ENCODE measurements around the gene XRCC2. TPM values are rescaled to one million over a fixed set of nuclear protein-coding genes. Genes with fewer than 3 reads are reported as not detected.
"Not testable (repeated sequence)": the region's sequence is repeated elsewhere in the genome, so short reads cannot be mapped to it uniquely, and the experiment has no call there.

The XRCC2 gene
- total RNA-seq, 1 experiment from 2014 or later, result 5.2 TPM

DNA sequence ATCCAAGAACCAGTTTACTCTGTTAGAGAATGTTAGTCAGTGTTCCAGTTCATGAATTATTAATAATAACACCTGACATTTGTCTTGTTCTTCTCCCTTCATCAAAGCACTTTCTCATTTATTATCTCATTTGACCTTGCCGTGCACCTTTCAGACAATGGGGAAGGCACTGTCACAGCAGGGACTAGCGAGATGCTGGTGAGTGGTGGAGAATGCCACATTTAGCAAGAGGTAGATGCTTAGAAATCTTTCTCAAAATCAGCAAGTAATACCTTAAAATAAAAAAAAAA lies 34.2 kb upstream of the XRCC2 start:
- Mint-ChIP-seq H3K4me1 (ENCODE audit: insufficient read depth, unreplicated experiment) (no peaks in the 10 kb centered on the region), H3K27ac (ENCODE audit: low read depth, unreplicated experiment) (no peak overlapping the region), H3K9me3 (ENCODE audit: unreplicated experiment) (no peaks in the 10 kb centered on the region), H3K4me3 (ENCODE audit: unreplicated experiment) (no peak overlapping the region), H3K27me3 (ENCODE audit: insufficient read depth, unreplicated experiment) (no peaks in the 10 kb centered on the region), H3K36me3 (ENCODE audit: insufficient read depth, unreplicated experiment) (no peaks in the 10 kb centered on the region)
- ChIA-PET CTCF (interaction anchor here (0.7 kb wide), 2 partner anchors 50 to 373 kb away, joined by 3 to 4 read pairs; no protein-coding TSS in a partner anchor), POLR2A (interaction anchor here (0.9 kb wide), 1 partner anchor 35 kb away, joined by 4 read pairs; no protein-coding TSS in a partner anchor)
- BruUV-seq (replicated peaks), result no TSS peak
- TF ChIP-seq, protein P1, sequence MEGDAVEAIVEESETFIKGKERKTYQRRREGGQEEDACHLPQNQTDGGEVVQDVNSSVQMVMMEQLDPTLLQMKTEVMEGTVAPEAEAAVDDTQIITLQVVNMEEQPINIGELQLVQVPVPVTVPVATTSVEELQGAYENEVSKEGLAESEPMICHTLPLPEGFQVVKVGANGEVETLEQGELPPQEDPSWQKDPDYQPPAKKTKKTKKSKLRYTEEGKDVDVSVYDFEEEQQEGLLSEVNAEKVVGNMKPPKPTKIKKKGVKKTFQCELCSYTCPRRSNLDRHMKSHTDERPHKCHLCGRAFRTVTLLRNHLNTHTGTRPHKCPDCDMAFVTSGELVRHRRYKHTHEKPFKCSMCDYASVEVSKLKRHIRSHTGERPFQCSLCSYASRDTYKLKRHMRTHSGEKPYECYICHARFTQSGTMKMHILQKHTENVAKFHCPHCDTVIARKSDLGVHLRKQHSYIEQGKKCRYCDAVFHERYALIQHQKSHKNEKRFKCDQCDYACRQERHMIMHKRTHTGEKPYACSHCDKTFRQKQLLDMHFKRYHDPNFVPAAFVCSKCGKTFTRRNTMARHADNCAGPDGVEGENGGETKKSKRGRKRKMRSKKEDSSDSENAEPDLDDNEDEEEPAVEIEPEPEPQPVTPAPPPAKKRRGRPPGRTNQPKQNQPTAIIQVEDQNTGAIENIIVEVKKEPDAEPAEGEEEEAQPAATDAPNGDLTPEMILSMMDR (IDR thresholded peaks at IDR 0.05; ENCODE audit: unreplicated experiment), result no peak
- intact Hi-C loops (cut with micrococcal nuclease), result no loop called here
- no peak for DNase-seq (ENCODE audit: unreplicated experiment)

DNA sequence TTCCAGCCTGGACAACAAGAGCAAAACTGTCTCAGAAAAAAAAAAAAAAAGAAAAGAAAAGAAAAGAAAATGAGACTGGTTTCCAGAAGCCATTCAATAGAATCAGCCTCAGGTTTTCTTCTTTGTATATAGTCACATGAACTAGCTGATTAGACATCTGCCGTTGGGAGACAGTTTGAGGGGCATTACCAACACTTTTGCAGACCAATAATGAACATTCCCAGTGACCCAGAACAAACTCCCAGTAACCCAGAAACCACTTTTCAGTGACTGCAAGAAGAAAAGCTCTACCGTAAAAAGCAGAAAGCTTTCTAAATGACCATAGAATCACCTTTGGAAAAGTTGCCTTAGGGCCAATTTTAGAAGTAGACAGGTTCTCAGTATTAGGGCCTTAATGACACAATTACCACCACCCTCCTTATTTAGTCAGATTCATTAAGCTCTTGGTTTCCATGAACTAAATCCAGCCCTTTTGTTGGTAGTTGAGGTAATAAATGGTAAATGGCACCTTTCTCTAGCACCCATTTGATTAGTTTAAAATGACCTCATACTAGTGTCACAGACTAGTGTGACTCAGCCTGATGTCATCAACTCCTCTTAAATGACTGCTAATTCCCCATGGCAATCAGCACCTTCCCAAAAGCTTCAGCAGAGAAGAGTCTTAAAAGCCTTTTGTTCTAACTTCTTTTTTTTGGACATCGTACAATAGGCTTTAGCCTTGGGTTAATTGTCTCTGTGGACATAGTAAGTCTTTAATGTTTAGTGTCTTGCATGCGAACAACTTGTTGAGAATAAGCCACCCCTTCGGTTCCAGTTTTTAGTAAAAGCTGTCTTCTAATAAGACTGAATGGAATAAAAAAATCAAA lies 33.6 kb upstream of the XRCC2 start:
- peaks cover 4% of the 10 kb centered on the region for H3K36me3 Mint-ChIP-seq (ENCODE audit: insufficient read depth, unreplicated experiment)
- H3K4me3 Mint-ChIP-seq (ENCODE audit: unreplicated experiment), result no peak overlapping the region
- no TSS peak for BruUV-seq (replicated peaks)
- intact Hi-C loops (cut with micrococcal nuclease), result loop anchor here (5.0 to 10.0 kb wide), 2 partner anchors 245 to 562 kb away; no protein-coding TSS in a partner anchor
- TF ChIP-seq, protein P1 (IDR thresholded peaks at IDR 0.05; ENCODE audit: unreplicated experiment), result no peak
- ChIA-PET POLR2A (interaction anchor here (0.9 kb wide), 1 partner anchor 34 kb away, joined by 4 read pairs; no protein-coding TSS in a partner anchor), CTCF (interaction anchor here (0.5 to 0.7 kb wide), 4 partner anchors 51 to 1132 kb away, joined by 3 to 4 read pairs (median 3); no protein-coding TSS in a partner anchor)
- H3K4me1 Mint-ChIP-seq (ENCODE audit: insufficient read depth, unreplicated experiment), result no peaks in the 10 kb centered on the region
- DNase-seq (ENCODE audit: unreplicated experiment), result peak; percentile 41
- H3K9me3 Mint-ChIP-seq (ENCODE audit: unreplicated experiment), result peaks cover 5% of the 10 kb centered on the region
- no peaks in the 10 kb centered on the region for H3K27me3 Mint-ChIP-seq (ENCODE audit: insufficient read depth, unreplicated experiment)
- H3K27ac Mint-ChIP-seq (ENCODE audit: low read depth, unreplicated experiment), result no peak overlapping the region

DNA sequence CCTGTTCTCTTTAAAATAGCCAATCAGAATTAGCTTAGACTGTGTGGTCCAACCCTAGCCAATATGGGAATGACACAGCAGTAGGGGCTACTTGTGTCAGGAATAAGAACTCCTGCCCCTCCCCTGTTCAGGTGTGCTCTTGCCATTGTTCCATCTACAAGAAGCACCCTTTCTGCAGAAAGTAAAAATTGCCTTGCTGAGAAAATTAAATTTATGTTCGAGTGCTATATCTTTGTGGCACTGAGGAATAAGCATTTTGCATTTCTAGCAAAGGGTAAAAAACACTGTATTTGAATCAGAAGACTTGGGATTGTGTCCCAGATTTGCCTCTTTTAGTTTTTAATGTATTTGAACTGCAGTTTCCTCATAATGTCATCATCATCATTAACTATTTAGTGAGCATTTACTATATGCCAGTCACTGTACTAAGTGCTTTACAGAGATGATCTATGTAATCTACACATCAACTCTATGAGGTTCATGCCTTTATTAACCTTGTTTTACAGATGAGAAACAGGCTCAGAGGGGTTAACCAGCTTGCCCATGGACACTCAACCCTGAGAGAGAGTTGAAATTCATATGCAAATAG lies 28.9 kb upstream of the XRCC2 start:
- Mint-ChIP-seq H3K9me3 (ENCODE audit: unreplicated experiment) (peaks cover 8% of the 10 kb centered on the region), H3K27ac (ENCODE audit: low read depth, unreplicated experiment) (no peak overlapping the region), H3K27me3 (ENCODE audit: insufficient read depth, unreplicated experiment) (no peaks in the 10 kb centered on the region), H3K4me1 (ENCODE audit: insufficient read depth, unreplicated experiment) (no peaks in the 10 kb centered on the region), H3K36me3 (ENCODE audit: insufficient read depth, unreplicated experiment) (peaks cover 5% of the 10 kb centered on the region), H3K4me3 (ENCODE audit: unreplicated experiment) (no peak overlapping the region)
- TF ChIP-seq, protein P1 (IDR thresholded peaks at IDR 0.05; ENCODE audit: unreplicated experiment), result no peak
- CTCF ChIA-PET, result interaction anchor here (0.7 to 1.0 kb wide), 2 partner anchors 33 to 199 kb away, joined by 3 to 5 read pairs; no protein-coding TSS in a partner anchor
- intact Hi-C loops (cut with micrococcal nuclease), result loop anchor here (5.0 to 10.0 kb wide), 2 partner anchors 240 to 558 kb away; no protein-coding TSS in a partner anchor
- no TSS peak for BruUV-seq (replicated peaks)
- DNase-seq (ENCODE audit: unreplicated experiment), result no peak
- POLR2A ChIA-PET, result no interaction called here

DNA sequence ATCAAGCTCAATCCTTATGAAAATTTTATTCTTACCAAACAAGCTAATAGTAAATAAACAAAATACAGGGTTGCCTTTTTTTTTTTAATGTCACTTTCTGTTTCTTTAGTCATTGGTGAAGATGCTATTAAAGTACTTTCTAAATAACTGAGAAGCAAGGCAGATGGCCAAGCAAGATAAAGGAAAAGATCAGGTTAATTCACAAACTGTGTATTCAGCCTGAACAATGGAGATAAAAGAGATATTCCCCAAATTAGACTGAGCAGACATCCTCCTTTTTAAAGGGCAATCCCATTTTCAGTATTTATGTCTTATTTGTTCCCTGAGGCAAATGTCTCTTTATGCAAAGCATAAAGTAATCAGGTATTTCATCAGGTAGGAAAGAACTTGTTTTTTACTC lies 23.1 kb upstream of the XRCC2 start:
- Mint-ChIP-seq H3K4me1 (ENCODE audit: insufficient read depth, unreplicated experiment) (no peaks in the 10 kb centered on the region), H3K9me3 (ENCODE audit: unreplicated experiment) (no peaks in the 10 kb centered on the region), H3K36me3 (ENCODE audit: insufficient read depth, unreplicated experiment) (no peaks in the 10 kb centered on the region), H3K4me3 (ENCODE audit: unreplicated experiment) (no peak overlapping the region), H3K27ac (ENCODE audit: low read depth, unreplicated experiment) (no peak overlapping the region), H3K27me3 (ENCODE audit: insufficient read depth, unreplicated experiment) (no peaks in the 10 kb centered on the region)
- ChIA-PET CTCF (interaction anchor here (0.6 to 0.8 kb wide), 3 partner anchors 217 to 489 kb away, joined by 3 to 7 read pairs (median 3); no protein-coding TSS in a partner anchor), POLR2A (no interaction called here)
- TF ChIP-seq, protein P1 (IDR thresholded peaks at IDR 0.05; ENCODE audit: unreplicated experiment), result no peak
- intact Hi-C loops (cut with micrococcal nuclease), result no loop called here
- BruUV-seq (replicated peaks), result no TSS peak
- no peak for DNase-seq (ENCODE audit: unreplicated experiment)

DNA sequence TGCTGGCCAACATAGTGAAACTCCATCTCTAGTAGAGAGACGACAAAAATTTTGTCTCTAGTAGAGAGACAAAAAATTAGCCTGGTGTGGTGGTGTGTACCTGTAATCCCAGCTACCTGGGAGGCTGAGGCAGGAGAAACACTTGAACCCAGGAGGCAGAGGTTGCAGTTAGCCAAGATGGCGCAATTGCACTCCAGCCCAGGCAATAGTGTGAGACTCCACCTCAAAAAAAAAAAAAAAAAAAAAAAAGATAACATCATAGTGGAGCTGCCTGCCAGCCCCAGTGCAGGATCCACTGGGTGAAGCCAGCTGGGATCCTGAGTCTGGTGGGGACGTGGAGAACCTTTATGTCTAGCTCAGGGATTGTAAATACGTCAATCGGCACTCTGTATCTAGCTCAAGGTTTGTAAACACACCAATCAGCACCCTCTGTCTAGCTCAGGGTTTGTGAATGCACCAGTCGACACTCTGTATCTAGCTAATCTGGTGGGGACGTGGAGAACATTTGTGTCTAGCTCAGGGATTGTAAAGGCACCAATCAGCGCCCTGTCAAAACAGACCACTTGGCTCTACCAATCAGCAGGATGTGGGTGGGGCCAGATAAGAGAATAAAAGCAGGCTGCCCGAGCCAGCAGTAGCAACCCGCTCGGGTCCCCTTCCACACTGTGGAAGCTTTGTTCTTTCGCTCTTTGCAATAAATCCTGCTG lies 21.5 kb upstream of the XRCC2 start:
- H3K27me3 Mint-ChIP-seq (ENCODE audit: insufficient read depth, unreplicated experiment); intact Hi-C loops (cut with micrococcal nuclease); BruUV-seq (replicated peaks); H3K4me1 Mint-ChIP-seq (ENCODE audit: insufficient read depth, unreplicated experiment); DNase-seq (ENCODE audit: unreplicated experiment); H3K36me3 Mint-ChIP-seq (ENCODE audit: insufficient read depth, unreplicated experiment); H3K4me3 Mint-ChIP-seq (ENCODE audit: unreplicated experiment); H3K9me3 Mint-ChIP-seq (ENCODE audit: unreplicated experiment); POLR2A ChIA-PET; H3K27ac Mint-ChIP-seq (ENCODE audit: low read depth, unreplicated experiment); CTCF ChIA-PET: not testable (repeated sequence)

All from MCF 10A (cell line).